ENCODE data around the gene BDNF.

DNA sequence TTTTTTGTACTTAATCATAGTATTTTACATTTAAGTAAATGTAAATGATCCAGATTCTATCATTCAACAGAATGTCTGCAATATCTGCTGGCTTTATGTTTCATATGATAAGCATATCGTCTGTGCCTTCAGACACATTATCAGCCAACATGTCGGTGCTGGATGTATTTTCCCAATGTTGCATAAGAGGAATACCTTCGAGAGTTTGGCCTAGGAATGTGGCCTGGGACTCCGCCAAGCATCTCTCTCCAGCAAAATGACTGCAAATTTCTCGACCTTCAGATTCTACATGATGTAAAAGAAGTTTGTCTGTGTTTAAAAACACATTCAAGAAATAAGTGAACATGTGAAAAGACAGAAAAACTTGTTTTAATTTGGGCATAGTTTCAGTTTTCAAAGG is 6.9 kb downstream of the BDNF start:
- TF ChIP-seq, protein P1, sequence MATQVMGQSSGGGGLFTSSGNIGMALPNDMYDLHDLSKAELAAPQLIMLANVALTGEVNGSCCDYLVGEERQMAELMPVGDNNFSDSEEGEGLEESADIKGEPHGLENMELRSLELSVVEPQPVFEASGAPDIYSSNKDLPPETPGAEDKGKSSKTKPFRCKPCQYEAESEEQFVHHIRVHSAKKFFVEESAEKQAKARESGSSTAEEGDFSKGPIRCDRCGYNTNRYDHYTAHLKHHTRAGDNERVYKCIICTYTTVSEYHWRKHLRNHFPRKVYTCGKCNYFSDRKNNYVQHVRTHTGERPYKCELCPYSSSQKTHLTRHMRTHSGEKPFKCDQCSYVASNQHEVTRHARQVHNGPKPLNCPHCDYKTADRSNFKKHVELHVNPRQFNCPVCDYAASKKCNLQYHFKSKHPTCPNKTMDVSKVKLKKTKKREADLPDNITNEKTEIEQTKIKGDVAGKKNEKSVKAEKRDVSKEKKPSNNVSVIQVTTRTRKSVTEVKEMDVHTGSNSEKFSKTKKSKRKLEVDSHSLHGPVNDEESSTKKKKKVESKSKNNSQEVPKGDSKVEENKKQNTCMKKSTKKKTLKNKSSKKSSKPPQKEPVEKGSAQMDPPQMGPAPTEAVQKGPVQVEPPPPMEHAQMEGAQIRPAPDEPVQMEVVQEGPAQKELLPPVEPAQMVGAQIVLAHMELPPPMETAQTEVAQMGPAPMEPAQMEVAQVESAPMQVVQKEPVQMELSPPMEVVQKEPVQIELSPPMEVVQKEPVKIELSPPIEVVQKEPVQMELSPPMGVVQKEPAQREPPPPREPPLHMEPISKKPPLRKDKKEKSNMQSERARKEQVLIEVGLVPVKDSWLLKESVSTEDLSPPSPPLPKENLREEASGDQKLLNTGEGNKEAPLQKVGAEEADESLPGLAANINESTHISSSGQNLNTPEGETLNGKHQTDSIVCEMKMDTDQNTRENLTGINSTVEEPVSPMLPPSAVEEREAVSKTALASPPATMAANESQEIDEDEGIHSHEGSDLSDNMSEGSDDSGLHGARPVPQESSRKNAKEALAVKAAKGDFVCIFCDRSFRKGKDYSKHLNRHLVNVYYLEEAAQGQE (IDR thresholded peaks at IDR 0.05; ENCODE audit: insufficient read depth in 1 of 2, low read depth in 2 of 2, low read length in 1 of 2), result no peak
- TF ChIP-seq, protein P2, sequence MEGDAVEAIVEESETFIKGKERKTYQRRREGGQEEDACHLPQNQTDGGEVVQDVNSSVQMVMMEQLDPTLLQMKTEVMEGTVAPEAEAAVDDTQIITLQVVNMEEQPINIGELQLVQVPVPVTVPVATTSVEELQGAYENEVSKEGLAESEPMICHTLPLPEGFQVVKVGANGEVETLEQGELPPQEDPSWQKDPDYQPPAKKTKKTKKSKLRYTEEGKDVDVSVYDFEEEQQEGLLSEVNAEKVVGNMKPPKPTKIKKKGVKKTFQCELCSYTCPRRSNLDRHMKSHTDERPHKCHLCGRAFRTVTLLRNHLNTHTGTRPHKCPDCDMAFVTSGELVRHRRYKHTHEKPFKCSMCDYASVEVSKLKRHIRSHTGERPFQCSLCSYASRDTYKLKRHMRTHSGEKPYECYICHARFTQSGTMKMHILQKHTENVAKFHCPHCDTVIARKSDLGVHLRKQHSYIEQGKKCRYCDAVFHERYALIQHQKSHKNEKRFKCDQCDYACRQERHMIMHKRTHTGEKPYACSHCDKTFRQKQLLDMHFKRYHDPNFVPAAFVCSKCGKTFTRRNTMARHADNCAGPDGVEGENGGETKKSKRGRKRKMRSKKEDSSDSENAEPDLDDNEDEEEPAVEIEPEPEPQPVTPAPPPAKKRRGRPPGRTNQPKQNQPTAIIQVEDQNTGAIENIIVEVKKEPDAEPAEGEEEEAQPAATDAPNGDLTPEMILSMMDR (IDR thresholded peaks at IDR 0.05), result no peak
- TF ChIP-seq TCF7L2 (IDR thresholded peaks at IDR 0.05; ENCODE audit: low read depth, low read length) (no peak), SIN3A (IDR thresholded peaks at IDR 0.05; ENCODE audit: borderline replicate concordance, insufficient read depth, low read depth, low read length) (no peak)

Measured in Panc1 (cell line).